ENCODE measurements around the gene CHRNB2. TPM values are rescaled to one million over a fixed set of nuclear protein-coding genes. Genes with fewer than 3 reads are reported as not detected.

Gene CHRNB2
- total and polyA plus RNA-seq, 2 donors (not counting 1 experiment from before 2014, with no cell fraction given), result 0.02 TPM; not detected in 1

DNA sequence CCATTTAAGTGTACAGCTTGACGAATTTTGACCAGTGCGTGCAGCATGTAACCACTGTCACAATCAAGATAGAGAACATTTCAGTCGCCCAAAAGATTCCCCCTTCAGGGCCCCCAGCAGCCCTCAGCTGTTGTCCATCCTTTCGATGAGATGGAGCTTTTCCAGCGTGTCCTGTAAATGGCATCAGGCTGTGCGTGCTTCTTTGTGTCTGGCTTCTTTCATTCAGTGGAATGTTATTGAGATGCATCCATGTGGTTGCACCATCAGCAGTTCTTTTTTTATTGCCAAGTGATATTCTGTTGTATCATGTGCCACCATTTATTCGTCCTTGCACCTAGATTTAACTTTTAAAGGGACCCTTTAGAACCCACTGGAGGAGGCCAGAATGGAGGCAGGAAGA is 31.0 kb upstream of the CHRNB2 start:
- H3K9me3 ChIP-seq (ENCODE audit: control insufficient read depth, insufficient read depth, low read depth, low read length), result no peaks in the 10 kb centered on the region
- H3K4me3 ChIP-seq (replicated peaks in 1 of 4; ENCODE audit: control extremely low read depth in 1 of 4, insufficient read depth in 1 of 4, low read depth in 3 of 4, low read length in 4 of 4), result no peak overlapping the region
- H3K4me2 ChIP-seq (ENCODE audit: extremely low read depth, insufficient read depth, low read length), result no peak overlapping the region
- H3K9ac ChIP-seq (ENCODE audit: insufficient read depth, low read length), result no peak overlapping the region
- H3K79me2 ChIP-seq (ENCODE audit: control insufficient read depth, insufficient read depth, low read length), result no peaks in the 10 kb centered on the region
- H3K27ac ChIP-seq (ENCODE audit: insufficient read depth, low read length), result no peak overlapping the region
- TF ChIP-seq EZH2 (IDR thresholded peaks at IDR 0.05; ENCODE audit: low read length, missing control alignments), result no peak
- TF ChIP-seq, protein P1, sequence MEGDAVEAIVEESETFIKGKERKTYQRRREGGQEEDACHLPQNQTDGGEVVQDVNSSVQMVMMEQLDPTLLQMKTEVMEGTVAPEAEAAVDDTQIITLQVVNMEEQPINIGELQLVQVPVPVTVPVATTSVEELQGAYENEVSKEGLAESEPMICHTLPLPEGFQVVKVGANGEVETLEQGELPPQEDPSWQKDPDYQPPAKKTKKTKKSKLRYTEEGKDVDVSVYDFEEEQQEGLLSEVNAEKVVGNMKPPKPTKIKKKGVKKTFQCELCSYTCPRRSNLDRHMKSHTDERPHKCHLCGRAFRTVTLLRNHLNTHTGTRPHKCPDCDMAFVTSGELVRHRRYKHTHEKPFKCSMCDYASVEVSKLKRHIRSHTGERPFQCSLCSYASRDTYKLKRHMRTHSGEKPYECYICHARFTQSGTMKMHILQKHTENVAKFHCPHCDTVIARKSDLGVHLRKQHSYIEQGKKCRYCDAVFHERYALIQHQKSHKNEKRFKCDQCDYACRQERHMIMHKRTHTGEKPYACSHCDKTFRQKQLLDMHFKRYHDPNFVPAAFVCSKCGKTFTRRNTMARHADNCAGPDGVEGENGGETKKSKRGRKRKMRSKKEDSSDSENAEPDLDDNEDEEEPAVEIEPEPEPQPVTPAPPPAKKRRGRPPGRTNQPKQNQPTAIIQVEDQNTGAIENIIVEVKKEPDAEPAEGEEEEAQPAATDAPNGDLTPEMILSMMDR (conservative IDR thresholded peaks at IDR 0.05 in 1 of 2, IDR thresholded peaks at IDR 0.05 in 1 of 2; ENCODE audit: low read depth in 1 of 2, low read length in 2 of 2), result no peak
- H2AFZ ChIP-seq (ENCODE audit: low read length), result no peak overlapping the region
- no peak for DNase-seq (ENCODE audit: low read depth in 2 of 2)
- no peaks in the 10 kb centered on the region for H3K36me3 ChIP-seq (ENCODE audit: control insufficient read depth, insufficient read depth, low read length)
- H3K4me1 ChIP-seq (ENCODE audit: control insufficient read depth, extremely low read depth, insufficient read depth, low read length), result no peaks in the 10 kb centered on the region
- peaks cover 17% of the 10 kb centered on the region for H3K27me3 ChIP-seq (ENCODE audit: control insufficient read depth, insufficient read depth, low read length)
- H4K20me1 ChIP-seq (ENCODE audit: control insufficient read depth, extremely low read depth, insufficient read depth, low read length), result no peaks in the 10 kb centered on the region

- no peaks in the 10 kb centered on the region for H3K79me2 ChIP-seq (ENCODE audit: control insufficient read depth, insufficient read depth, low read length)
- no peaks in the 10 kb centered on the region for H4K20me1 ChIP-seq (ENCODE audit: control insufficient read depth, extremely low read depth, insufficient read depth, low read length)
- H3K4me1 ChIP-seq (ENCODE audit: control insufficient read depth, extremely low read depth, insufficient read depth, low read length), result no peaks in the 10 kb centered on the region
- H3K9ac ChIP-seq (ENCODE audit: insufficient read depth, low read length), result no peak overlapping the region
- DNase-seq (ENCODE audit: low read depth in 2 of 2), result no peak
- H3K36me3 ChIP-seq (ENCODE audit: control insufficient read depth, insufficient read depth, low read length), result no peaks in the 10 kb centered on the region
- no peaks in the 10 kb centered on the region for H3K9me3 ChIP-seq (ENCODE audit: control insufficient read depth, insufficient read depth, low read depth, low read length)
- no peak overlapping the region for H3K4me3 ChIP-seq (replicated peaks in 1 of 4; ENCODE audit: control extremely low read depth in 1 of 4, insufficient read depth in 1 of 4, low read depth in 3 of 4, low read length in 4 of 4)
- H3K27me3 ChIP-seq (ENCODE audit: control insufficient read depth, insufficient read depth, low read length), result peaks cover 15% of the 10 kb centered on the region
- H3K4me2 ChIP-seq (ENCODE audit: extremely low read depth, insufficient read depth, low read length), result no peak overlapping the region
- no peak overlapping the region for H3K27ac ChIP-seq (ENCODE audit: insufficient read depth, low read length)
- no peak overlapping the region for H2AFZ ChIP-seq (ENCODE audit: low read length)
- TF ChIP-seq, protein P1 (conservative IDR thresholded peaks at IDR 0.05 in 1 of 2, IDR thresholded peaks at IDR 0.05 in 1 of 2; ENCODE audit: low read depth in 1 of 2, low read length in 2 of 2), result no peak
- TF ChIP-seq EZH2 (IDR thresholded peaks at IDR 0.05; ENCODE audit: low read length, missing control alignments), result no peak
These were observed 27.8 kb upstream of the CHRNB2 start for GRCh38 chr1:154539486-154540483.

- Histone ChIP-seq H3K9me3 (ENCODE audit: control insufficient read depth, insufficient read depth, low read depth, low read length) (no peaks in the 10 kb centered on the region), H3K4me2 (ENCODE audit: extremely low read depth, insufficient read depth, low read length) (no peak overlapping the region), H3K4me1 (ENCODE audit: control insufficient read depth, extremely low read depth, insufficient read depth, low read length) (no peaks in the 10 kb centered on the region), H3K27me3 (ENCODE audit: control insufficient read depth, insufficient read depth, low read length) (peaks cover 15% of the 10 kb centered on the region), H3K27ac (ENCODE audit: insufficient read depth, low read length) (no peak overlapping the region), H3K36me3 (ENCODE audit: control insufficient read depth, insufficient read depth, low read length) (no peaks in the 10 kb centered on the region), H3K4me3 (replicated peaks in 1 of 4; ENCODE audit: control extremely low read depth in 1 of 4, insufficient read depth in 1 of 4, low read depth in 3 of 4, low read length in 4 of 4) (no peak overlapping the region), H3K9ac (ENCODE audit: insufficient read depth, low read length) (no peak overlapping the region), H4K20me1 (ENCODE audit: control insufficient read depth, extremely low read depth, insufficient read depth, low read length) (no peaks in the 10 kb centered on the region), H2AFZ (ENCODE audit: low read length) (no peak overlapping the region), H3K79me2 (ENCODE audit: control insufficient read depth, insufficient read depth, low read length) (no peaks in the 10 kb centered on the region)
- no peak for DNase-seq (ENCODE audit: low read depth in 2 of 2)
- TF ChIP-seq, protein P1 (conservative IDR thresholded peaks at IDR 0.05 in 1 of 2, IDR thresholded peaks at IDR 0.05 in 1 of 2; ENCODE audit: low read depth in 1 of 2, low read length in 2 of 2), result no peak
- TF ChIP-seq EZH2 (IDR thresholded peaks at IDR 0.05; ENCODE audit: low read length, missing control alignments), result no peak
These were observed 26.3 kb upstream of the CHRNB2 start for GRCh38 chr1:154541231-154541630.
